SK-N-DZ (cell line): ENCODE results near the gene ZBED3.

Experiments used
- DNase-seq: peaks from one replicate; pipeline ENCODE4 v3.0.0-alpha.2; 2015; ENCODE audit warnings: low spot score

The ZBED3 gene

GRCh38 chr5:77077829-77078176 lies 9.3 kb downstream of the ZBED3 start:
- no peak for DNase-seq

GRCh38 chr5:77076961-77077828 lies 9.9 kb downstream of the ZBED3 start:
- no peak for DNase-seq

DNA sequence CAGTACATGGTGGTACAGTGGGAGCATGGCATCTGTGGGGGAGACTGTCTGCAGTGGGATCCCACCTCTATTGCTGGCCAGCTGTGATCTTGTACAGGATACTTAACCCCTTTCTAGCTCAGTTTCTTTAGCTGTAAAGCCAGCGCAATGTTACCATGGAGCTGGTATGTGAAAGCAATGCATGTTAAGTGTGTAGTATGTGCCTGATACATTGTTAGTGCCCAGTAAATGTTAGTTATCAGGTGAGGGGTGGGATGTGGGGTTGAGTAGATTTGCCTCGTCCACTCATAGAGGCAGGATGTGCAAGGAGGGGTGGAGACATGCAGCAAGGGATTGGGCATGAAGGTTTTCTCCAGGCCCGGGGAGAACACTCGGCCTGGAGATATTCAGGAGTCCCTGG lies 12.3 kb downstream of the ZBED3 start:
- no peak for DNase-seq

DNA sequence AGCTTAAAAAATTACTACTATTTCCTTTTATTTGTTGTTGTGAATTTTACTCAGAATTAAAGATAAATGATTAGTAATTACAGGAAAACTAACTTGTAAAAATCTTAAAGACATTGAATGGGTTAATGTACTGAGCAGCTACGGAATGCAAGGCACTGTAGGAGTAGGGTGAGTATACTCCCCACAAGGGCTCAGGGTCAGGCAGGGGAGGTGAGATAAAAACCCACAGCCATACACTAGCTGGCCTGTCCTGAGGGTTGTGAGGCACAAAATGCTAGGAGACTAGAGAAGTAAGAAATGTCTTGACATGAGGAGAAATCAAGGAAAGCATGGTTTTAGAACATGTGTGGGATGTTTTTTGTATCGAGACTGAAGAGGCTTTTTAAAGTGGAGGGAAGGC lies 13.4 kb downstream of the ZBED3 start:
- DNase-seq = no peak

GRCh38 chr5:77066823-77067442 lies 20.2 kb downstream of the ZBED3 start:
- no peak for DNase-seq

GRCh38 chr5:77066184-77066583 lies 20.9 kb downstream of the ZBED3 start:
- DNase-seq = no peak

DNA sequence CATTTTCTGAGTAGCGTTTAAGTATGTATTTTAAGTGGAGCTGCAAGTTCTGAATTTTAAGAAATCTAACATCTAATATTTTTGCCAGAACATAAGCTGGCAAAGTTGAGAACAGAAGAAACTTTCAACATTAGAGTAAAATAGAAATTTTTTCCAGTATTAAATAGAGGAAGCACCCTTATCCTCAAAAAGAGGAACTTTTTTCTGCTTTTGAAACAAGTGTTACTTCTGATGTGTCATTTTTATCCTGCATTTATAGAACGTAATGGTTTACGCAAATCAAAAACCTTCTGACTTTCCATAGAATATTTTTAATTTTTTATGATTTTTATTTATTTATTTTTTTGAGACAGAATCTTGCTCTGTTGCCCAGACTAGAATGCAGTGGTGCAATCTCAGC lies 21.8 kb downstream of the ZBED3 start:
- DNase-seq = no peak

DNA sequence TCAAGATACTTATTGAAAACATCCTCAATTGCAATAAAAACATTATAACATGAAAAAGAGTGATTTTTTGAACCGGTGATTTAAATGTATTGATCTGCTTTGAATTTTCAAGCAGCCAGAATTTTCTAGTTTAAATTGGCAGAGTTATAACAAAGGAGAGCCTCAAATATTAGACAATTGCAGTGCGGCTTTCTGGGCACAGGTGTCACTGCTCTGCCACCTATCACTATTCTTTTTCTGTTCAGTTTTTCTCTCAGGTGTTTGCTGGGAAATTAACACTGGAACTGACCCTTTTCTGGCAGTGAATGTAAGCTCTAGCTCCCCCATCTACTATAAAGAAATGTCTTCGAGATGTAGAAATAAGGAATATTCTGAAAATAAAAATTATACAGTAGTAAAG lies 23.0 kb downstream of the ZBED3 start:
- no peak for DNase-seq

GRCh38 chr5:77046416-77047073 lies 40.5 kb downstream of the ZBED3 start:
- DNase-seq = no peak

DNA sequence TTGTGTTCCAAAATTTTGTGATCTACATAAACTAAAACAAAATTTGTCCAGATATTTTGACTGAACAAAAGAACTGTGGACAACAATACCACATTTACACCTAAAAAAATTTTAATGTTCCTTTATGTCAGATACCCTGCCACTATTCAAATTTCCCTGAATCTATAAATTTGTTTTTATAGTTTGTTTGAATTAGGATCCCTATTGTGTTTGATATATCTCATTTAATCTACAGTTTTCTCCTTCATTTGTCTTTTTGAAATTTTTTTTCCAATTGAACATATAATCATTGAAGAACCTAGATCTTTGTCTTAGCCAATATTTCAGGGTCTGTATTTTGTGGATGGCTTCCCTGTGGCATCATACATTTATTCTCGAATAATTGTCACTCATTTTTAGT lies 51.1 kb downstream of the ZBED3 start:
- no peak for DNase-seq

- DNase-seq = no peak
These were observed 53.7 kb downstream of the ZBED3 start for GRCh38 chr5:77033338-77033737.

DNA sequence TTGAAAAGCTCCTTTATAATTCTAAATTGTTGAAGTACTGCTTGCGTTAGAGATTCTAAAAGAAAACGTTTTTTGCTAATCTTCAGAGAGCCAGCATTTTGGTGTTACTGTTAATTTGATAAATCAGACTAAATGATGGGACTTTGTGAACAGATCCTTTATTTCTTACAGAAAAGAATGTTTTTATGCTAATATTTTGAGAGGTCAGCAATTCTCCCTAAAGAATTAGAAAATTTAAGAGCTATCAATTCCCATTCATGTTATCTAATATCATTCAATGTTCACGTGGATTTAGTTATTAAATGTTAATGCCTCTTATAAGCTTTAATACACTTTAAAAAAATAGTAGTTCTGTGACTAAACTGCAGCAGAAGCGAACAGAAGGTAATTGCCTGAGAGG lies 54.5 kb downstream of the ZBED3 start:
- DNase-seq = no peak

- no peak for DNase-seq
These were observed 55.2 kb downstream of the ZBED3 start for GRCh38 chr5:77031891-77032290.

DNA sequence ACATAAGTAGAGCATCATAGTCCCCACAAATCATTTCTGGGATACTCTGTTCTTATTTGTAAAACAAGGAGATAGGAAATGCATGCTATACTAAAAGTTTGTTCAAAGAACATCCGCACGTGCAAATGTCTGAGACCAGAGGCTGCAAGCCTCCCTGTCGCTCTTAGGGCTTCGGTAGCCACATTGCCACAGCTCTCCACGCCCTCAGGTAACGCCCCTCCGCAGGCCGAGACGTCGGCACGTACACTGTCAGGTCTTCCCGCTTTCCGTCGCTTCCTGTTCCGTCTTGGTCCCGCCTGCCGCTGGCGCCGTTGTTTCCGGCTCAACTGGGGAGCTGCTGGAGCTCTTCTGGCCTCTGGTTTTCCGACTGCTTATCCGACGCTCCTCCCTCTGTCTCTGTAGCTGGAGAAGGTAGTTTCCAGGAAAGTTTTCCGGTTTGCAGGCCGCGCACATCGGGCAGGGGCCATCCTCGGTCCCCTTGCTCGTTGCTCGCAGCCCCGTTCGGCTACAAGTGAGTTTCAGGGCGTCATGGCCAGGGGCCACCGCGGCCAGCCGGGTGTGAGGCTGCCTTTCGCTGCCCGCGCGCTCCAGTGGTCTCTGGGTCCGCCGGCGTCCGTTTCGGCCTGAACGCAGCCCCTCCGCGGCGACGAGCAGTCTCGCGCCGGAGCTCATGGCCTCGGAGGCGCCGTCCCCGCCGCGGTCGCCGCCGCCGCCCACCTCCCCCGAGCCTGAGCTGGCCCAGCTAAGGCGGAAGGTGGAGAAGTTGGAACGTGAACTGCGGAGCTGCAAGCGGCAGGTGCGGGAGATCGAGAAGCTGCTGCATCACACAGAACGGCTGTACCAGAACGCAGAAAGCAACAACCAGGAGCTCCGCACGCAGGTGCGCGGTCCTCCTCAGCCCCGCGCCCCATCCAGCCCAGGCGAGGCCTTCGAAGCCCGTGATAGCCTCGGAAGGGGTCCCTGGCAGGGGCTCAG lies 56.7 kb downstream of the ZBED3 start, which contains the start of gene AGGF1:
TSS of gene AGGF1 (plus strand) at position 308 of the 975 bp plus-strand sequence. CDS start at position 671, 363 bp downstream.
- DNase-seq = peak; percentile 95

DNA sequence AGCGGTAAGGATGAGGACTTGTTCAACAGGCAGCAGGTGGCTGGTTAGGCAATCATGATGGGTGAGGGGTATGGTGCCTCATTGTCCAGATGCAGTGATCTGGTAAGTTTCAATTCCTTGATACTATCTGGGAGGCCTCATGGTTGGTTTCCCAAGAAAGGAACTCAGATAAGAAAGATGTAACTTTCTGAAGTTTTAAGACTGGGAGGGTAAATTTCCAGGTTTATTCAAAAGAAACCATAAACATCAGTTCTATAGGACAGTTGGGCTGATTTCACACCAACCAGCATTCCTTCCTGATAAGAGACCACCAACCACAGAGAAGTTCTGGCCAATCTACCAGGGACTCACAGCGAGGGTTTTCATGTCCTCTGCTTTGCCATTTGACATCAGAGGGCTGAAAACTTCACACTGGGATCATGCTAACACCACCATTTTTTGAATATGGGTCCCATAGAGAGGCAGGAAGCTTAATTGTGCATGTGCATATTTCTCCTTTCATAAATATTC lies 57.7 kb downstream of the ZBED3 start:
- no peak for DNase-seq

GRCh38 chr5:77028631-77029375 lies 58.3 kb downstream of the ZBED3 start:
- DNase-seq = no peak

- no peak for DNase-seq
These were observed 62.6 kb downstream of the ZBED3 start for GRCh38 chr5:77024490-77024889.

DNA sequence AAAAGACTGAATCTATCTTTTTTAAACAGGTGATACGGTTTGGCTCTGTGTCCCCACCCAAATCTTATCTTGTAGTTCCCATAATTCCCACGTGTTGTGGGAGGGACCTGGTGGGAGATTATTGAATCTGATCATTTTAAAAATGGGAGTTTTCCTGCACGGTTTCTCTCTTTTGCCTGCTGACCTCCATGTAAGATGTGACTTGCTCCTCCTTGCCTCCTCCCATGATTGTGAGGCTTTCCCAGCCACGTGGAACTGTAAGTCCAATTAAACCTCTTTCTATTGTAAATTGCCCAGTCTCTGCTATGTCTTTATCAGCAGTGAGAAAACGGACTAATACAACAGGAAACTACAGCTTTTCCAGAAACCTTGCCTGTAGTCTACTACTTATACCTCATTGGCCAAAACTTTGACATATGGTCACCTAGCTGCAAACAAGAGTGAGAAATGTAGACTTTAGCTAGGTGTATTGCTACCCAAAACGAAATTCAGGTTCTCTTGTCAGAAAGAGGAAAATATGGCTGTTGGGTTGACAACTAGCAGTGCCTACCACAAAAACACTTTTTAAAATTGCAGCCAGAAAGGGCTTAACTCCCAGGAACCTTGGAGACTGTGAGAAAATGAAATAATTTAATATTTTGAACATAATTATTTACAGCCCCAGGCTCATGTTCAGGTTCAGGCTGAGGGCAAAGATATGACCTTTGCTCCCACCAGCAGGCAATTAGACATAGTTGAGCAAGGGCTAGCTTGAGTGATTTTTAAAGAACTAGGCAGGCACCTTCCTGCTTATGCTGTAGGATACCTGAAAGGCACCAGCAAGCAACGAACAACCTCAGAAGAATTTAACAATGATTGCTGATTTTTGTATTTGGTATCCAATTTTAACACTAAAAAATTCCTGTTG lies 64.3 kb downstream of the ZBED3 start:
- DNase-seq = no peak
